ENCODE results near the gene LENG9. TPM values are rescaled to one million over a fixed set of nuclear protein-coding genes. Genes with fewer than 3 reads are reported as not detected.
A peak's percentile ranks its signal among the peaks of the same experiment; 100 is the strongest.

Gene LENG9
- total RNA-seq, 2 donors from 2014 or later, result 2.5 to 3.5 TPM

- peak; percentile 56 for DNase-seq
- H3K9me3 ChIP-seq (ENCODE audit: control insufficient read depth, low read length), result no peaks in the 10 kb centered on the region
- H3K36me3 ChIP-seq (ENCODE audit: control insufficient read depth, insufficient read depth, low read length), result no peaks in the 10 kb centered on the region
- Mint-ChIP-seq H3K4me3 (no peak overlapping the region), H3K9me3 (no peaks in the 10 kb centered on the region), H3K27me3 (ENCODE audit: insufficient read depth) (peaks cover 43% of the 10 kb centered on the region), H3K4me1 (no peaks in the 10 kb centered on the region), H3K36me3 (ENCODE audit: low read depth) (no peaks in the 10 kb centered on the region), H3K27ac (no peak overlapping the region)
- H3K27me3 ChIP-seq (ENCODE audit: control insufficient read depth, insufficient read depth, low read length, poor library complexity, severe bottlenecking), result peaks cover 10% of the 10 kb centered on the region
- TF ChIP-seq CTCF (conservative IDR thresholded peaks at IDR 0.05), result no peak
- no peaks in the 10 kb centered on the region for H3K4me1 ChIP-seq (ENCODE audit: control insufficient read depth, insufficient read depth, low read length)
- no peak overlapping the region for H3K9ac ChIP-seq (ENCODE audit: extremely low read depth, low read length, poor library complexity, severe bottlenecking)
- H3K27ac ChIP-seq (ENCODE audit: low read depth, low read length), result no peak overlapping the region
- no peak overlapping the region for H3K4me3 ChIP-seq (ENCODE audit: low read length)
- 78 to 84% methylated on average over 4 to 11 of the region's 11 CpGs for WGBS, 2 experiments (ENCODE audit: insufficient coverage in 1 of 2, insufficient read length in 1 of 2)
Measured at GRCh38 chr19:54475706-54476105, 12.1 kb upstream of the LENG9 start.

GRCh38 chr19:54473892-54474372, 10.4 kb upstream of the LENG9 start:
- 86% methylated on average over 6 of the region's 6 CpGs; no CpG with 5 or more reads in 1 of the 2 experiments for WGBS, 2 experiments (ENCODE audit: insufficient coverage in 1 of 2, insufficient read length in 1 of 2)

GRCh38 chr19:54473071-54473891, 9.7 kb upstream of the LENG9 start, which contains the start of gene CDC42EP5:
TSS of gene CDC42EP5 (minus strand) at chr19:54473296. CDS start at chr19:54465547, 7,749 bp downstream.
- DNase-seq, result peak; percentile 61
- Histone ChIP-seq H3K9ac (ENCODE audit: extremely low read depth, low read length, poor library complexity, severe bottlenecking) (no peak within 1 kb of the TSS), H3K4me1 (ENCODE audit: control insufficient read depth, insufficient read depth, low read length) (no peaks in the 10 kb centered on the region), H3K27ac (ENCODE audit: low read depth, low read length) (no peak within 1 kb of the TSS), H3K27me3 (ENCODE audit: control insufficient read depth, insufficient read depth, low read length, poor library complexity, severe bottlenecking) (peaks cover 31% of the 10 kb centered on the region), H3K36me3 (ENCODE audit: control insufficient read depth, insufficient read depth, low read length) (no peaks in the 10 kb centered on the region), H3K4me3 (ENCODE audit: low read length) (no peak within 1 kb of the TSS), H3K9me3 (ENCODE audit: control insufficient read depth, low read length) (no peaks in the 10 kb centered on the region)
- Mint-ChIP-seq H3K27ac (no peak within 1 kb of the TSS), H3K4me1 (no peaks in the 10 kb centered on the region), H3K27me3 (ENCODE audit: insufficient read depth) (peaks cover 63% of the 10 kb centered on the region), H3K9me3 (no peaks in the 10 kb centered on the region), H3K4me3 (no peak within 1 kb of the TSS), H3K36me3 (ENCODE audit: low read depth) (no peaks in the 10 kb centered on the region)
- TF ChIP-seq CTCF (conservative IDR thresholded peaks at IDR 0.05), result no peak
- WGBS, 2 experiments (ENCODE audit: insufficient coverage in 1 of 2, insufficient read length in 1 of 2), result 59 to 64% methylated on average over 4 to 14 of the region's 14 CpGs

More at GRCh38 chr19:54473892-54474372, 10.4 kb upstream of the LENG9 start:
- no peaks in the 10 kb centered on the region for H3K4me1 Mint-ChIP-seq
- no peak overlapping the region for H3K27ac Mint-ChIP-seq
- no peaks in the 10 kb centered on the region for H3K36me3 ChIP-seq (ENCODE audit: control insufficient read depth, insufficient read depth, low read length)
- H3K4me3 Mint-ChIP-seq, result no peak overlapping the region
- H3K4me3 ChIP-seq (ENCODE audit: low read length), result no peak overlapping the region
- no peaks in the 10 kb centered on the region for H3K4me1 ChIP-seq (ENCODE audit: control insufficient read depth, insufficient read depth, low read length)
- no peaks in the 10 kb centered on the region for H3K9me3 ChIP-seq (ENCODE audit: control insufficient read depth, low read length)
- DNase-seq, result peak; percentile 45
- peaks cover 26% of the 10 kb centered on the region for H3K27me3 ChIP-seq (ENCODE audit: control insufficient read depth, insufficient read depth, low read length, poor library complexity, severe bottlenecking)
- TF ChIP-seq CTCF (conservative IDR thresholded peaks at IDR 0.05), result no peak
- no peaks in the 10 kb centered on the region for H3K9me3 Mint-ChIP-seq
- H3K27me3 Mint-ChIP-seq (ENCODE audit: insufficient read depth), result peaks cover 61% of the 10 kb centered on the region
- H3K36me3 Mint-ChIP-seq (ENCODE audit: low read depth), result no peaks in the 10 kb centered on the region
- no peak overlapping the region for H3K9ac ChIP-seq (ENCODE audit: extremely low read depth, low read length, poor library complexity, severe bottlenecking)
- H3K27ac ChIP-seq (ENCODE audit: low read depth, low read length), result no peak overlapping the region
